Measurements from ENCODE around the gene HAT1. TPM values are rescaled to one million over a fixed set of nuclear protein-coding genes. Genes with fewer than 3 reads are reported as not detected.

The HAT1 gene
- total and polyA plus RNA-seq, 4 donors = 11.8 to 45.1 (median 16.3) TPM

DNA sequence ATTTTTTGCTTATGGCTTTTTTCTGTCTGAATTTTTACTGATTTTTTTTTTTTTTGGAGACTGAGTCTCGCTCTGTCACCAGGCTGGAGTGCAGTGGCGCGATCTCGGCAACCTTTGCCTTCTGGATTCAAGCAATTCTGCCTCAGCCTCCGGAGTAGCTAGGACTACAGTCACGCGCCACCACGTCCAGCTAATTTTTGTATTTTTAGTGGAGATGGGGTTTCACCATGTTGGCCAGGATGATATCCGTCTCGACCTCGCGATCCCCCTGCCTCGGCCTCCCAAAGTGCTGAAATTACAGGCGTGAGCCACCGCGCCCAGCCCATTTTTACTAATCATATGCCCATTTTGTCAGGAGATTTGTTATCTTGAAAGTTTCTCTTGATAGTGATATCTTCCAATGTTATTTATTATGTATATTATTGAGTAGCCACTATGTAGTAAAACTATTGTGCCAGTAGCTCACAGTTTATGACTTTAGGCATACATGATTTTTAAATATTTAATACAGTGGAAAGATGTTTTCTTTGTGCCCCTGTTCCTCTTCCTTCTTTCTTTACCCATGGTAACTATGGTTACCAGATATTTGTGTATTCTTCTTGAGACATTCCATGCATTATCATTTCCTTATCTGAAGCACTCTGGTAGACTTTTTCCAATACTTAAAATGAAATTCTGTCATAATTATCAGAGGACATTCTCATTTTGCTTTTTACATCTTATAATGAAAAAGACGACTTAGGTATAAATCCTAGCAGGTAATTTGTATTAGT lies 2.1 kb downstream of the HAT1 start:
- TF ChIP-seq HNF4G (IDR thresholded peaks at IDR 0.05) (no peak), JUND (IDR thresholded peaks at IDR 0.05) (no peak), RXRA (IDR thresholded peaks at IDR 0.05) (no peak), FOXA1 (IDR thresholded peaks at IDR 0.05) (no peak), EGR1 (IDR thresholded peaks at IDR 0.05; ENCODE audit: low read depth in 2 of 2) (no peak), GABPA (IDR thresholded peaks at IDR 0.05 in 1 of 2, conservative IDR thresholded peaks at IDR 0.05 in 1 of 2) (no peak), YY1 (IDR thresholded peaks at IDR 0.05) (no peak), NR2F2 (IDR thresholded peaks at IDR 0.05) (no peak), TAF1 (conservative IDR thresholded peaks at IDR 0.05) (no peak), HNF4A (conservative IDR thresholded peaks at IDR 0.05) (no peak), SP1 (IDR thresholded peaks at IDR 0.05) (no peak)
- TF ChIP-seq, protein P1, sequence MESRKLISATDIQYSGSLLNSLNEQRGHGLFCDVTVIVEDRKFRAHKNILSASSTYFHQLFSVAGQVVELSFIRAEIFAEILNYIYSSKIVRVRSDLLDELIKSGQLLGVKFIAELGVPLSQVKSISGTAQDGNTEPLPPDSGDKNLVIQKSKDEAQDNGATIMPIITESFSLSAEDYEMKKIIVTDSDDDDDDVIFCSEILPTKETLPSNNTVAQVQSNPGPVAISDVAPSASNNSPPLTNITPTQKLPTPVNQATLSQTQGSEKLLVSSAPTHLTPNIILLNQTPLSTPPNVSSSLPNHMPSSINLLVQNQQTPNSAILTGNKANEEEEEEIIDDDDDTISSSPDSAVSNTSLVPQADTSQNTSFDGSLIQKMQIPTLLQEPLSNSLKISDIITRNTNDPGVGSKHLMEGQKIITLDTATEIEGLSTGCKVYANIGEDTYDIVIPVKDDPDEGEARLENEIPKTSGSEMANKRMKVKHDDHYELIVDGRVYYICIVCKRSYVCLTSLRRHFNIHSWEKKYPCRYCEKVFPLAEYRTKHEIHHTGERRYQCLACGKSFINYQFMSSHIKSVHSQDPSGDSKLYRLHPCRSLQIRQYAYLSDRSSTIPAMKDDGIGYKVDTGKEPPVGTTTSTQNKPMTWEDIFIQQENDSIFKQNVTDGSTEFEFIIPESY (IDR thresholded peaks at IDR 0.05) = no peak
- TF ChIP-seq, protein P2, sequence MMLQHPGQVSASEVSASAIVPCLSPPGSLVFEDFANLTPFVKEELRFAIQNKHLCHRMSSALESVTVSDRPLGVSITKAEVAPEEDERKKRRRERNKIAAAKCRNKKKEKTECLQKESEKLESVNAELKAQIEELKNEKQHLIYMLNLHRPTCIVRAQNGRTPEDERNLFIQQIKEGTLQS (IDR thresholded peaks at IDR 0.05) = no peak
- TF ChIP-seq, protein P3, sequence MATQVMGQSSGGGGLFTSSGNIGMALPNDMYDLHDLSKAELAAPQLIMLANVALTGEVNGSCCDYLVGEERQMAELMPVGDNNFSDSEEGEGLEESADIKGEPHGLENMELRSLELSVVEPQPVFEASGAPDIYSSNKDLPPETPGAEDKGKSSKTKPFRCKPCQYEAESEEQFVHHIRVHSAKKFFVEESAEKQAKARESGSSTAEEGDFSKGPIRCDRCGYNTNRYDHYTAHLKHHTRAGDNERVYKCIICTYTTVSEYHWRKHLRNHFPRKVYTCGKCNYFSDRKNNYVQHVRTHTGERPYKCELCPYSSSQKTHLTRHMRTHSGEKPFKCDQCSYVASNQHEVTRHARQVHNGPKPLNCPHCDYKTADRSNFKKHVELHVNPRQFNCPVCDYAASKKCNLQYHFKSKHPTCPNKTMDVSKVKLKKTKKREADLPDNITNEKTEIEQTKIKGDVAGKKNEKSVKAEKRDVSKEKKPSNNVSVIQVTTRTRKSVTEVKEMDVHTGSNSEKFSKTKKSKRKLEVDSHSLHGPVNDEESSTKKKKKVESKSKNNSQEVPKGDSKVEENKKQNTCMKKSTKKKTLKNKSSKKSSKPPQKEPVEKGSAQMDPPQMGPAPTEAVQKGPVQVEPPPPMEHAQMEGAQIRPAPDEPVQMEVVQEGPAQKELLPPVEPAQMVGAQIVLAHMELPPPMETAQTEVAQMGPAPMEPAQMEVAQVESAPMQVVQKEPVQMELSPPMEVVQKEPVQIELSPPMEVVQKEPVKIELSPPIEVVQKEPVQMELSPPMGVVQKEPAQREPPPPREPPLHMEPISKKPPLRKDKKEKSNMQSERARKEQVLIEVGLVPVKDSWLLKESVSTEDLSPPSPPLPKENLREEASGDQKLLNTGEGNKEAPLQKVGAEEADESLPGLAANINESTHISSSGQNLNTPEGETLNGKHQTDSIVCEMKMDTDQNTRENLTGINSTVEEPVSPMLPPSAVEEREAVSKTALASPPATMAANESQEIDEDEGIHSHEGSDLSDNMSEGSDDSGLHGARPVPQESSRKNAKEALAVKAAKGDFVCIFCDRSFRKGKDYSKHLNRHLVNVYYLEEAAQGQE (IDR thresholded peaks at IDR 0.05) = no peak
- TF ChIP-seq, protein P4, sequence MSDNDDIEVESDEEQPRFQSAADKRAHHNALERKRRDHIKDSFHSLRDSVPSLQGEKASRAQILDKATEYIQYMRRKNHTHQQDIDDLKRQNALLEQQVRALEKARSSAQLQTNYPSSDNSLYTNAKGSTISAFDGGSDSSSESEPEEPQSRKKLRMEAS (IDR thresholded peaks at IDR 0.05) = no peak
- H3K27ac ChIP-seq (ENCODE audit: low read depth in 1 of 2, low read length in 2 of 2) = no peak overlapping the region
- WGBS = 97% methylated on average over 17 of the region's 17 CpGs
- H3K27me3 ChIP-seq (ENCODE audit: control insufficient read depth in 4 of 4, insufficient read depth in 4 of 4, low read length in 3 of 4) = no peaks in the 10 kb centered on the region
- no peak overlapping the region for H3K4me3 ChIP-seq (ENCODE audit: low read depth in 1 of 3, low read length in 3 of 3)
- no peaks in the 10 kb centered on the region for H3K9me3 ChIP-seq (ENCODE audit: control insufficient read depth in 4 of 4, low read length in 3 of 4)
- DNase-seq (ENCODE audit: low spot score) = no peak
- no peak overlapping the region for H3K9ac ChIP-seq (ENCODE audit: low read depth in 1 of 2, low read length in 2 of 2)
- H3K36me3 ChIP-seq (ENCODE audit: control insufficient read depth in 4 of 4, insufficient read depth in 3 of 4, low read depth in 1 of 4, low read length in 3 of 4) = no peaks in the 10 kb centered on the region
- peaks cover 3 to 18% (median 7%) of the 10 kb centered on the region in 4 donors for H3K4me1 ChIP-seq (ENCODE audit: control insufficient read depth in 4 of 4, insufficient read depth in 4 of 4, low read length in 3 of 4)

DNA sequence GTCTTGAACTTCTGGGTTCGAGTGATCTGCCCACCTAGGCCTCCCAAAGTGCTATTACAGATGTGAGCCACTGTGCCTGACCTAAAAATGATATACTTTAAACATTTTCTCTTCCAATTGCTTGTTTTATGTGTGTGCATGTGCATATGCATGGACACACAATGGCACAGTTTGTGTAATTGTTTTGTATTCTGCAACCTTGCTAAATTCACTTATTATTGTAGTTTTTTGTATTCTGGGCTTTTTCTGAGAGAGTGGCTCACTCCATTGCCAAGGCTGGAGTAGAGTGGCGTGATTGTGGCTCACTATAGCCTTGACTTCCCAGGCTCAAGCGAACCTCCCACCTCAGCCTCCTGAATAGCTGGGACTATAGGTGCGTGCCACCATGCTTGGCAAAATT lies 8.1 kb downstream of the HAT1 start:
- H3K9ac ChIP-seq (ENCODE audit: low read depth in 1 of 2, low read length in 2 of 2) = no peak overlapping the region
- no peaks in the 10 kb centered on the region for H3K4me1 ChIP-seq (ENCODE audit: control insufficient read depth in 4 of 4, insufficient read depth in 4 of 4, low read length in 3 of 4)
- no peaks in the 10 kb centered on the region for H3K9me3 ChIP-seq (ENCODE audit: control insufficient read depth in 4 of 4, low read length in 3 of 4)
- DNase-seq (ENCODE audit: low spot score) = no peak
- H3K36me3 ChIP-seq (ENCODE audit: control insufficient read depth in 4 of 4, insufficient read depth in 3 of 4, low read depth in 1 of 4, low read length in 3 of 4) = no peaks in the 10 kb centered on the region
- H3K27me3 ChIP-seq (ENCODE audit: control insufficient read depth in 4 of 4, insufficient read depth in 4 of 4, low read length in 3 of 4) = no peaks in the 10 kb centered on the region
- 98% methylated on average over 4 of the region's 4 CpGs for WGBS
- H3K4me3 ChIP-seq (ENCODE audit: low read depth in 1 of 3, low read length in 3 of 3) = no peak overlapping the region
- no peak overlapping the region for H3K27ac ChIP-seq (ENCODE audit: low read depth in 1 of 2, low read length in 2 of 2)
- TF ChIP-seq, protein P5, sequence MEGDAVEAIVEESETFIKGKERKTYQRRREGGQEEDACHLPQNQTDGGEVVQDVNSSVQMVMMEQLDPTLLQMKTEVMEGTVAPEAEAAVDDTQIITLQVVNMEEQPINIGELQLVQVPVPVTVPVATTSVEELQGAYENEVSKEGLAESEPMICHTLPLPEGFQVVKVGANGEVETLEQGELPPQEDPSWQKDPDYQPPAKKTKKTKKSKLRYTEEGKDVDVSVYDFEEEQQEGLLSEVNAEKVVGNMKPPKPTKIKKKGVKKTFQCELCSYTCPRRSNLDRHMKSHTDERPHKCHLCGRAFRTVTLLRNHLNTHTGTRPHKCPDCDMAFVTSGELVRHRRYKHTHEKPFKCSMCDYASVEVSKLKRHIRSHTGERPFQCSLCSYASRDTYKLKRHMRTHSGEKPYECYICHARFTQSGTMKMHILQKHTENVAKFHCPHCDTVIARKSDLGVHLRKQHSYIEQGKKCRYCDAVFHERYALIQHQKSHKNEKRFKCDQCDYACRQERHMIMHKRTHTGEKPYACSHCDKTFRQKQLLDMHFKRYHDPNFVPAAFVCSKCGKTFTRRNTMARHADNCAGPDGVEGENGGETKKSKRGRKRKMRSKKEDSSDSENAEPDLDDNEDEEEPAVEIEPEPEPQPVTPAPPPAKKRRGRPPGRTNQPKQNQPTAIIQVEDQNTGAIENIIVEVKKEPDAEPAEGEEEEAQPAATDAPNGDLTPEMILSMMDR (IDR thresholded peaks at IDR 0.05; ENCODE audit: low read depth, low read length, missing input control) = no peak
- no peak for TF ChIP-seq HNF4A (conservative IDR thresholded peaks at IDR 0.05)
- TF ChIP-seq NR2F2 (IDR thresholded peaks at IDR 0.05) = no peak
- no peak for TF ChIP-seq SP1 (IDR thresholded peaks at IDR 0.05)
- TF ChIP-seq, protein P2 (IDR thresholded peaks at IDR 0.05) = no peak
- TF ChIP-seq JUND (IDR thresholded peaks at IDR 0.05) = no peak

Measured in liver (tissue), 9 donors.